Erythroblast (primary cell): ENCODE data around the gene STIM1.

ENCODE experiments used
- GATA1 ChIP-seq: IDR thresholded peaks from 2 replicates; pipeline ENCODE4 v1.6.1; 2011; ENCODE audit warnings: low read depth, mild to moderate bottlenecking, control low read depth, low read length, moderate library complexity
- POLR2A ChIP-seq: IDR thresholded peaks from 2 replicates; pipeline ENCODE4 v1.6.1; 2011; ENCODE audit warnings: mild to moderate bottlenecking, low read length

DNA sequence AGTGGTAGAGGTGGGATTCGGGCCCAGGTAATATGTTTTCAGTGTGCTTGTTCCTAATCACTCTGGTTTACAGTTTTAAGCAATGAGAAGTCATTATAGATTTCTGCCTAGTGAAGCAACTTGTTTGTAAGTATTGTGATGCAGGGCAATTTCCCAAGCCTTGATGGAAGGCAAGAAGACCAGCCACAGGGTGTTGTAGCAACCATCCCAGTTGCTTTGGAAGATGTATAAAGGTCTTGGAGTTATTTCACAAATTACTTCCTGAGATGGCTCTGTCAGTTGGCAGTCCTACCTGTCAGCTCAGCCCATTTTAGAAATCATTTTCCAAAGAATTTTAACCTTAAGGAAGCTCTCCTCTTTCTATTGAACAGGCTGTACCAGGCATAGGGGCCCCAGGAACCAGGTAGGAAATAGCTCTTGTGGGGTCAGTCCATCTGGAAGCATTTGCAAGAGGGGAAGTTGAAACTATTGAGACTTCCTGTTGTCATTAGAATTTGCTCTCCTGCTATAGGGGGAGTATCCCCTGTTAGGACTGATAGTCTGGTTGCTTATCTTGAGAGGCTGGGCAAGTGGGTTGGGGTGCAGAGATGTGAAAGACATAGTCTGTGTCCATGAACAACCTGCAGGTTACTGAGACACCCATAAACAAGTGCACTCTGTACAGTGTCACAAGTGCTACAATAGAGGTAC is 47.9 kb downstream of the STIM1 start:
- no peak for TF ChIP-seq POLR2A
- no peak for TF ChIP-seq GATA1
